ENCODE data around the gene BUD31.

Gene BUD31

DNA sequence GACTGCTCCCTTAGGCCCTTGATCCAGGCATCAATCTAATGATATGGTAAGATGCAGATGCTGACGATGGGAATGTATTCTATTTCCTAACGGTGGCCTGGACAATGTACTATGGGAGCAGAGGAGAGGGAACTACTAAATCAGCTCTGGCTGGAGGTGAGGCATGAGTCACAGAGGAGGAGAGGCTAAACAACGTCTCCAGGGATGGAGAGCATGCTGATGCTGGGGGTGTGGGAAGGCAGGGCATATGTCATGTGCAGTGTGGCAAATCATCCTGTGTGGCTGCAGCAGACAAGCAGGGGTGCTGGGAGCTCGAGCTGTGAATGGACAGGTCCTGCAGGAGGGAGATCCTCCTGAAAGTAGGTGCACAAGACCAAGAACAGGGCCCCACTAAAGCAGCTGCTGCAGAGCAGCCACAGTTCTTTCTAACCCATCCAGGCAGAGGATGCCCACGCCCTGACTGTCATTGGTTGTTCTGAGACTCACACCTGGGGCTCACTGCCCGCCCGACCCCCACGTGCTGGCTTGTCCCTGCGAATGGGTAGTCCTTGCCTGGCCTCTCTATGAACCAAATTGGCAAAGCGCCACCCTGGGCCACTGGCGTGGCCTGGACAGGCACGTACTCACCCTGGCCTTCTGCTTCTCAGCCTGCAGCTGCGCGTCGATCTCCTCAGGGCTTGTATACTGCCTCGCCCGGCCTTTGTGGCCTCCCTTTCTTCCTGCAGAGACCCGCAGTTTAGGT is 4.4 kb upstream of the BUD31 start:
- CTCF ChIA-PET, result interaction anchor here (0.6 kb wide), 1 partner anchor 862 kb away, joined by 4 read pairs; no protein-coding TSS in a partner anchor
- Histone ChIP-seq H3K4me1 (ENCODE audit: control insufficient read depth, insufficient read depth, low read length) (peaks cover 2% of the 10 kb centered on the region; the same call in 1 of the 2 replicates), H3K27ac (ENCODE audit: extremely low read depth, low read depth, low read length) (no peak overlapping the region), H3K9me3 (ENCODE audit: control insufficient read depth, insufficient read depth, low read depth, low read length) (no peaks in the 10 kb centered on the region), H3K36me3 (ENCODE audit: control insufficient read depth in 2 of 2, insufficient read depth in 1 of 2, low read length in 2 of 2) (peaks cover 20 to 55% of the 10 kb centered on the region in 2 experiments; a peak in 2 of 3 replicates), H3K4me3 (ENCODE audit: low read depth, low read length) (no peak overlapping the region)
- POLR2A ChIA-PET, result interaction anchor here (0.6 kb wide), 1 partner anchor 257 kb away, joined by 3 read pairs; no protein-coding TSS in a partner anchor
- TF ChIP-seq, protein P1, sequence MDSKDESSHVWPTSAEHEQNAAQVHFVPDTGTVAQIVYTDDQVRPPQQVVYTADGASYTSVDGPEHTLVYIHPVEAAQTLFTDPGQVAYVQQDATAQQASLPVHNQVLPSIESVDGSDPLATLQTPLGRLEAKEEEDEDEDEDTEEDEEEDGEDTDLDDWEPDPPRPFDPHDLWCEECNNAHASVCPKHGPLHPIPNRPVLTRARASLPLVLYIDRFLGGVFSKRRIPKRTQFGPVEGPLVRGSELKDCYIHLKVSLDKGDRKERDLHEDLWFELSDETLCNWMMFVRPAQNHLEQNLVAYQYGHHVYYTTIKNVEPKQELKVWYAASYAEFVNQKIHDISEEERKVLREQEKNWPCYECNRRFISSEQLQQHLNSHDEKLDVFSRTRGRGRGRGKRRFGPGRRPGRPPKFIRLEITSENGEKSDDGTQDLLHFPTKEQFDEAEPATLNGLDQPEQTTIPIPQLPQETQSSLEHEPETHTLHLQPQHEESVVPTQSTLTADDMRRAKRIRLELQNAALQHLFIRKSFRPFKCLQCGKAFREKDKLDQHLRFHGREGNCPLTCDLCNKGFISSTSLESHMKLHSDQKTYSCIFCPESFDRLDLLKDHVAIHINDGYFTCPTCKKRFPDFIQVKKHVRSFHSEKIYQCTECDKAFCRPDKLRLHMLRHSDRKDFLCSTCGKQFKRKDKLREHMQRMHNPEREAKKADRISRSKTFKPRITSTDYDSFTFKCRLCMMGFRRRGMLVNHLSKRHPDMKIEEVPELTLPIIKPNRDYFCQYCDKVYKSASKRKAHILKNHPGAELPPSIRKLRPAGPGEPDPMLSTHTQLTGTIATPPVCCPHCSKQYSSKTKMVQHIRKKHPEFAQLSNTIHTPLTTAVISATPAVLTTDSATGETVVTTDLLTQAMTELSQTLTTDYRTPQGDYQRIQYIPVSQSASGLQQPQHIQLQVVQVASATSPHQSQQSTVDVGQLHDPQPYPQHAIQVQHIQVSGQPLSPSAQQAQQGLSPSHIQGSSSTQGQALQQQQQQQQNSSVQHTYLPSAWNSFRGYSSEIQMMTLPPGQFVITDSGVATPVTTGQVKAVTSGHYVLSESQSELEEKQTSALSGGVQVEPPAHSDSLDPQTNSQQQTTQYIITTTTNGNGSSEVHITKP (tag by site-specific recombination; IDR thresholded peaks at IDR 0.05), result 0 out of 2 replicates have a peak, but pooled peaks have one; percentile 41
- TF ChIP-seq ZNF670 (tag by site-specific recombination; IDR thresholded peaks at IDR 0.05; ENCODE audit: low read depth), result no peak
- peak; percentile 53; the same call in 1 of the 2 replicates for TF ChIP-seq GLIS1 (tag by site-specific recombination; IDR thresholded peaks at IDR 0.05)
- TF ChIP-seq ZNF404 (tag by site-specific recombination; IDR thresholded peaks at IDR 0.05), result no peak
- no peak for TF ChIP-seq ZNF747 (tag by site-specific recombination; IDR thresholded peaks at IDR 0.05)
- TF ChIP-seq ZFP3 (tag by site-specific recombination; IDR thresholded peaks at IDR 0.05; ENCODE audit: low read depth), result no peak
- no peak for TF ChIP-seq ZNF600 (tag by site-specific recombination; IDR thresholded peaks at IDR 0.05)
- no peak for TF ChIP-seq ZNF23 (tag by site-specific recombination; IDR thresholded peaks at IDR 0.05; ENCODE audit: borderline replicate concordance)
- TF ChIP-seq ZIC2 (tag by site-specific recombination; IDR thresholded peaks at IDR 0.05), result no peak
- no peak for TF ChIP-seq ZNF354C (tag by site-specific recombination; IDR thresholded peaks at IDR 0.05; ENCODE audit: borderline replicate concordance, low read depth)

DNA sequence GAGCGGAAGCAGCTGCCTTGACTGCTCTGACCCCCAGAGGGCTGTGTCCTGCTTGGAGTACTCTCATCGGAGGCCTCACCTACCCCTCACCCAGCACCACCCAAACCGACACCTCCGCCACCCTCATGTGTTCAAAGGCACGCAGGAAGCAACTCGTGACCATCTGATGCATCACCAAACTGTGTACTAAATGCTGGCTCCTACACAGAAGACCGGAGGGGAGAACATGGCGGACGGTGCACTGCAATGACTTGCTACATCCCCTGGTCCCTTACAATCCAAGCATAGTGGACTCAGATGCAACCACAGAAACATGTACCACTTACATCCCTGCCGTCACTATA is 3.8 kb upstream of the BUD31 start:
- no peak overlapping the region for H3K27ac ChIP-seq (ENCODE audit: extremely low read depth, low read depth, low read length)
- H3K4me1 ChIP-seq (ENCODE audit: control insufficient read depth, insufficient read depth, low read length), result peaks cover 2% of the 10 kb centered on the region; the same call in 1 of the 2 replicates
- peaks cover 20 to 51% of the 10 kb centered on the region in 2 experiments; a peak in 2 of 3 replicates for H3K36me3 ChIP-seq (ENCODE audit: control insufficient read depth in 2 of 2, insufficient read depth in 1 of 2, low read length in 2 of 2)
- TF ChIP-seq, protein P2, sequence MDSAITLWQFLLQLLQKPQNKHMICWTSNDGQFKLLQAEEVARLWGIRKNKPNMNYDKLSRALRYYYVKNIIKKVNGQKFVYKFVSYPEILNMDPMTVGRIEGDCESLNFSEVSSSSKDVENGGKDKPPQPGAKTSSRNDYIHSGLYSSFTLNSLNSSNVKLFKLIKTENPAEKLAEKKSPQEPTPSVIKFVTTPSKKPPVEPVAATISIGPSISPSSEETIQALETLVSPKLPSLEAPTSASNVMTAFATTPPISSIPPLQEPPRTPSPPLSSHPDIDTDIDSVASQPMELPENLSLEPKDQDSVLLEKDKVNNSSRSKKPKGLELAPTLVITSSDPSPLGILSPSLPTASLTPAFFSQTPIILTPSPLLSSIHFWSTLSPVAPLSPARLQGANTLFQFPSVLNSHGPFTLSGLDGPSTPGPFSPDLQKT (IDR thresholded peaks at IDR 0.05; ENCODE audit: borderline replicate concordance, low read depth, low read length), result no peak
- TF ChIP-seq, protein P3, sequence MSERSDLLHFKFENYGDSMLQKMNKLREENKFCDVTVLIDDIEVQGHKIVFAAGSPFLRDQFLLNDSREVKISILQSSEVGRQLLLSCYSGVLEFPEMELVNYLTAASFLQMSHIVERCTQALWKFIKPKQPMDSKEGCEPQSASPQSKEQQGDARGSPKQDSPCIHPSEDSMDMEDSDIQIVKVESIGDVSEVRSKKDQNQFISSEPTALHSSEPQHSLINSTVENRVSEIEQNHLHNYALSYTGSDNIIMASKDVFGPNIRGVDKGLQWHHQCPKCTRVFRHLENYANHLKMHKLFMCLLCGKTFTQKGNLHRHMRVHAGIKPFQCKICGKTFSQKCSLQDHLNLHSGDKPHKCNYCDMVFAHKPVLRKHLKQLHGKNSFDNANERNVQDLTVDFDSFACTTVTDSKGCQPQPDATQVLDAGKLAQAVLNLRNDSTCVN (tag by site-specific recombination; optimal IDR thresholded peaks at IDR 0.05), result peak; percentile 1
- CTCF ChIA-PET, result interaction anchor here (1.5 kb wide), 1 partner anchor 11 kb away, joined by 3 read pairs; no protein-coding TSS in a partner anchor
- no peaks in the 10 kb centered on the region for H3K9me3 ChIP-seq (ENCODE audit: control insufficient read depth, insufficient read depth, low read depth, low read length)
- POLR2A ChIA-PET, result interaction anchor here (0.7 kb wide), 1 partner anchor 19 kb away, joined by 3 read pairs; no protein-coding TSS in a partner anchor
- H3K4me3 ChIP-seq (ENCODE audit: low read depth, low read length), result no peak overlapping the region

DNA sequence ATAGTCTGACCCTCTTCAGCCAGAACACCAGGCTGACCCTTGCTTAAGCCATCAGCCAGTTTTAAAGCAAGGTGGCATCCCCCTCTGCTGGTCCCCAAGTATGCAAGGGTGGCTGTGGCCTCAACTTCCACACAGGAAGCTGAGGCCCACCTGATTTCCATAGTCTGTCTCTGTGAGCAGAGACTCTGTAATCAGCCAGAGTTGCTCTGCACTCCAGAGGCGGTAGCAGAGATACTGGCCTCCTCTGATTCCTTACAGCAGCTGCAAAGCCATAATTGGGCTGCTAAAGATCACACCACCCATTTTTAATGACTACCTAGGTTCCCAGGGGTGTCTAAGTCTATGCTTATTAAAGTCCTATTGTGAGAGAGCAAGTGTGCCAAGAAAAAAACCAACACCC is 2.2 kb upstream of the BUD31 start:
- Histone ChIP-seq H3K4me1 (ENCODE audit: control insufficient read depth, insufficient read depth, low read length) (peaks cover 2% of the 10 kb centered on the region; the same call in 1 of the 2 replicates), H3K4me3 (ENCODE audit: low read depth, low read length) (no peak overlapping the region), H3K9me3 (ENCODE audit: control insufficient read depth, insufficient read depth, low read depth, low read length) (no peaks in the 10 kb centered on the region), H3K36me3 (ENCODE audit: control insufficient read depth in 2 of 2, insufficient read depth in 1 of 2, low read length in 2 of 2) (peaks cover 29 to 52% of the 10 kb centered on the region in 2 experiments), H3K27ac (ENCODE audit: extremely low read depth, low read depth, low read length) (no peak overlapping the region)
- CTCF ChIA-PET, result interaction anchor here (1.5 kb wide), 1 partner anchor 12 kb away, joined by 3 read pairs; no protein-coding TSS in a partner anchor
- peak; percentile 85 for TF ChIP-seq SP7 (tag by site-specific recombination; IDR thresholded peaks at IDR 0.05)
- 0 out of 2 replicates have a peak, but pooled peaks have one; percentile 13 for TF ChIP-seq ZNF600 (tag by site-specific recombination; IDR thresholded peaks at IDR 0.05)
- TF ChIP-seq ZBTB17 (tag by site-specific recombination; IDR thresholded peaks at IDR 0.05), result peak; percentile 88
- TF ChIP-seq ZNF354C (tag by site-specific recombination; IDR thresholded peaks at IDR 0.05; ENCODE audit: borderline replicate concordance, low read depth), result no peak
- POLR2A ChIA-PET, result interaction anchor here (0.7 to 1.2 kb wide), 3 partner anchors 19 to 32 kb away, joined by 3 to 6 read pairs (median 3); partner anchors contain the start of genes CPSF4 and PTCD1

Measured in HEK293 (cell line).